Psoas muscle (tissue), 8 donors: ENCODE data around the gene ARMC5. TPM values are rescaled to one million over a fixed set of nuclear protein-coding genes. Genes with fewer than 3 reads are reported as not detected.

Experiments
- ATAC-seq, 4 donors: fragments of 200-7000 bp; cut with Tn5 transposase; one replicate each; pipeline ENCODE4 v1.9.1; 2020; ENCODE audit warnings: moderate library complexity in 3 of 4, mild to moderate bottlenecking in 2 of 4
- DNase-seq, 2 donors: peaks; one replicate each; pipeline ENCODE4 v3.0.0-alpha.2; 2020
- H3K27ac ChIP-seq: fragments of 200-600 bp; one replicate; pipeline ENCODE4 v1.8.0; 2022
- H3K27me3 ChIP-seq, 3 donors: fragments of 200-600 bp in 1 of 3; one replicate each; pipeline versions ENCODE4 v1.6.1 to v1.8.0; 2013 to 2022; ENCODE audit warnings: low read length in 2 of 3, mild to moderate bottlenecking in 2 of 3, moderate library complexity in 1 of 3; ENCODE audit not compliant: insufficient read depth in 3 of 3
- H3K36me3 ChIP-seq, 2 donors: fragments of 200-600 bp in 1 of 2; one replicate each; pipeline versions ENCODE4 v1.6.1 to v1.8.0; 2013 to 2022; ENCODE audit warnings: low read depth in 1 of 2, mild to moderate bottlenecking in 1 of 2, moderate library complexity in 1 of 2; ENCODE audit not compliant: insufficient read depth in 1 of 2
- H3K4me1 ChIP-seq: fragments of 200-600 bp; one replicate; pipeline ENCODE4 v1.8.0; 2022
- H3K4me3 ChIP-seq: fragments of 200-600 bp; one replicate; pipeline ENCODE4 v1.8.0; 2022; ENCODE audit warnings: mild to moderate bottlenecking
- H3K9me3 ChIP-seq: fragments of 200-600 bp; one replicate; pipeline ENCODE4 v1.8.0; 2022
- CTCF ChIP-seq: fragments of 200-600 bp; IDR thresholded peaks from one replicate; pipeline ENCODE4 v1.8.0; 2022; ENCODE audit warnings: antibody characterized with exemption
- WGBS, 3 donors: extraction: QIAGEN DNeasy Blood & Tissue Kit; methylation state at CpG; one replicate each; pipeline versions ENCODE4 v1.1.6 to v1.1.7; 2013; 5-methylcytosine and 5-hydroxymethylcytosine counted together
- intact Hi-C, 2 donors: fragments of 100-400 bp; cut with DNase I; formaldehyde crosslinking; loops; one replicate each; pipeline versions ENCODE4 v1.11.0 to v1.14.2; 2022
- polyA plus RNA-seq, 3 donors: library from polyadenylated mRNA; stranded (reverse); fragments of 200-250 nt; gene quantifications; one replicate each; pipeline ENCODE4 v1.2.3, GENCODE V29; 2013
- total RNA-seq, 4 donors: library from RNA; stranded (reverse); fragmentation: NEBNext Ultra II Directional in 2 of 4; extraction: Animal tissue kit (Norgen Biotek cat#: 25700) in 2 of 4; gene quantifications; one replicate each; pipeline versions ENCODE4 v1.2.1 to v1.2.4, GENCODE V29; 2021 to 2023
- donor health status: healthy with polysubstance abuse.
- donor health status: DM: no; HTN: no; CAD: no; lungs with moderate emphysema.
- donor health status: Bipolar disorder and iron deficiency.
- donor health status: healthy.
- donor health status: DM: yes; HTN: yes; CAD: no.
- donor health status: DM: no; HTN: no; CAD: no.
- donor health status: DM: no; HTN: no; CAD: no.
- donor health status: DM: yes; HTN: yes; CAD: no.

ARMC5 gene
- total and polyA plus RNA-seq, 7 donors = 6.5 to 18.7 (median 11.4) TPM

DNA sequence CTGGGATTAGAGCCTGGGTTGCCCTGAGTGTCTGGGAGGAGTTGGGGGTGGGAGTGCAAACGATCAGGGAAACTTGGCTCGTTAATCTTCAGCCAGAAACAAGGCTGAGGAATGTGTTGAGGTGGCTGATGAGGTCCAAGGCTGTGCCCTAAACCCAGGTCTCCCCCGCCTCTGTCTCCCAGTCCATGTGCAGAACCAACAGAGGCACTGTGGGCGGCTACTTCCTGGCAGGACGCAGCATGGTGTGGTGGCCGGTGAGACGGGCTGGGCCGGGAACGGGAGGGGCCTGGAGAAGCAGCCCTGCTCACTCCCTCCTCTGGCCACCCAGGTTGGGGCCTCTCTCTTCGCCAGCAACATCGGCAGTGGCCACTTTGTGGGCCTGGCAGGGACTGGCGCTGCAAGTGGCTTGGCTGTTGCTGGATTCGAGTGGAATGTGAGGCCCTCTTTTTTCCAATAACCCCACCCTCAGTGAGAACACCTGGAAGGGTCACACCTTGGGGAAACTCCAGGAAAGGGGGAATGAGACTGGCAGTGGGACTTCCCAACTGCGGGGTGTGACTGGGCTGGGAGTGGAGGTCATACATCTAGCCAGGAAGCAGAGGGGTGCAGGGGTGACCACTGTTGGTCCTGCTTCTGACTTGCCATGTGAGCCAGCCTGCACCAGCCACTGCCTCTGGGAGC lies 25.3 kb downstream of the ARMC5 start:
- no peak for TF ChIP-seq CTCF
- Histone ChIP-seq H3K4me1 (peaks cover 20% of the 10 kb centered on the region), H3K27me3 (peaks cover 0 to 43% (median 21%) of the 10 kb centered on the region in 3 donors), H3K4me3 (no peak overlapping the region), H3K36me3 (no peaks in the 10 kb centered on the region), H3K9me3 (no peaks in the 10 kb centered on the region), H3K27ac (no peak overlapping the region)
- no peak for DNase-seq
- ATAC-seq = no peak
- WGBS, 3 donors = 47 to 50% (median 48%) methylated on average over 11 to 14 of the region's 14 CpGs
- intact Hi-C loops = no loop called here

GRCh38 chr16:31485571-31485970 lies 26.3 kb downstream of the ARMC5 start:
- Histone ChIP-seq H3K4me3 (no peak overlapping the region), H3K9me3 (no peaks in the 10 kb centered on the region), H3K27ac (no peak overlapping the region), H3K27me3 (peaks cover 0 to 43% (median 21%) of the 10 kb centered on the region in 3 donors), H3K36me3 (peaks cover 0 to 7% of the 10 kb centered on the region in 2 donors), H3K4me1 (peaks cover 20% of the 10 kb centered on the region)
- DNase-seq (no peak), ATAC-seq (no peak)
- intact Hi-C loops = no loop called here
- 88 to 92% (median 88%) methylated on average over 17 of the region's 17 CpGs for WGBS, 3 donors
- no peak for TF ChIP-seq CTCF

DNA sequence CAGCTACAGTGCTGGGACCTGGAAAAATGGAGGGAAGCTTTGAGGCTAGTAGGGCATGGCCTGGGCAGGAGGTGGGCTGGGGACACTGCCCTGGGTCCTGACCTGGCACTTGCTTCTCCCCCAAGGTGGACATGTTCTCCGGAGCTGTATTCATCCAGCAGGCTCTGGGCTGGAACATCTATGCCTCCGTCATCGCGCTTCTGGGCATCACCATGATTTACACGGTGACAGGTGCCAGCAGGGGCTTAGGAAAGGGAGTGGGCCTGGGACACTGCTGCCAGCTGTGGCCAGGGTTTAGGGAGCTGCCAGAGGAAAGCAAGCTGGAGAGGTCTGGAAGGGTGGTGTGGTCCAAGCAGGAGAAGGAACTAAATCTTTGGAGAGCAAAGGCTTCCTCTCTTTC lies 26.7 kb downstream of the ARMC5 start:
- 31 to 43% (median 33%) methylated on average over 5 of the region's 5 CpGs for WGBS, 3 donors
- intact Hi-C loops = no loop called here
- ATAC-seq = no peak

DNA sequence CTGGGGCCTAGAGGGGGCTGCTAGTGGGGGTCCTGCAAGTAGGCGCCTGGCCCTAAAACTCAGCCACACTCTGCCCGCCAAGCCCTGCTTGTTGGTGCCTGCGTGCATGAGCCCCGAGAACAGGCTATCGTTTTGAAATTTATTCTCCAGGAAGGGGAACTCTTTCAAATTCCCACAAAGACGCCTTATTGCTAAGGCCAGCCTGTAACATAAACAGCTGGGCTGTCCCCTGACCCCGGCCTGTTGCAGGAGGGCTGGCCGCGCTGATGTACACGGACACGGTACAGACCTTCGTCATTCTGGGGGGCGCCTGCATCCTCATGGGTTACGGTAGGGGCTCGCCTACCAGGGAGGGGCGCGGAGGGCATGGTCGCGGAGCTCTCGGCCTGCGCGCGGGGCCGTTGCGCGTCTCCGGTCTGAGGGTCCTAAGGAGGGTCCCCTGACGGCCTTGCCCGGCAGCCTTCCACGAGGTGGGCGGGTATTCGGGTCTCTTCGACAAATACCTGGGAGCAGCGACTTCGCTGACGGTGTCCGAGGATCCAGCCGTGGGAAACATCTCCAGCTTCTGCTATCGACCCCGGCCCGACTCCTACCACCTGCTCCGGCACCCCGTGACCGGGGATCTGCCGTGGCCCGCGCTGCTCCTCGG lies 27.9 kb downstream of the ARMC5 start:
- DNase-seq = peak in 1 of 2 donors; percentile 52
- Histone ChIP-seq H3K36me3 (peaks cover 2 to 14% of the 10 kb centered on the region in 2 donors), H3K27ac (no peak overlapping the region), H3K4me1 (peaks cover 20% of the 10 kb centered on the region), H3K4me3 (peak overlapping the region; percentile 74), H3K27me3 (peaks cover 0 to 43% (median 21%) of the 10 kb centered on the region in 3 donors), H3K9me3 (no peaks in the 10 kb centered on the region)
- WGBS, 3 donors = 6 to 10% (median 9%) methylated on average over 38 to 48 of the region's 48 CpGs
- TF ChIP-seq CTCF = no peak
- ATAC-seq = peak in 1 of 4 donors; percentile 17
- intact Hi-C loops = no loop called here

More for the DNA sequence above, 26.7 kb downstream of the ARMC5 start:
- Histone ChIP-seq H3K4me1 (peaks cover 20% of the 10 kb centered on the region), H3K27me3 (peaks cover 0 to 43% (median 21%) of the 10 kb centered on the region in 3 donors), H3K9me3 (no peaks in the 10 kb centered on the region), H3K36me3 (peaks cover 0 to 7% of the 10 kb centered on the region in 2 donors), H3K27ac (no peak overlapping the region), H3K4me3 (no peak overlapping the region)
- no peak for TF ChIP-seq CTCF
- DNase-seq = peak in 1 of 2 donors; percentile 14
